Prostate gland (tissue), 2 donors: ENCODE results near the gene TTBK1.

Source experiments
- CTCF ChIP-seq, 4 experiments: fragments of 200-600 bp in 2 of 4; fragments of 450-650 bp in 2 of 4; sonication (generic) in 2 of 4; IDR thresholded peaks; 1 replicate in 3 of 4; 2 replicates in 1 of 4; pipeline ENCODE4 v1.5.1; 2016 to 2019; ENCODE audit warnings: antibody characterized with exemption in 4 of 4, mild to moderate bottlenecking in 2 of 4, moderate library complexity in 2 of 4
- POLR2A ChIP-seq: fragments of 450-650 bp; IDR thresholded peaks from one replicate; pipeline ENCODE4 v1.6.1; 2016; ENCODE audit warnings: antibody characterized with exemption, mild to moderate bottlenecking
- POLR2AphosphoS5 ChIP-seq: sonication (generic); formaldehyde crosslinking; IDR thresholded peaks from one replicate; pipeline ENCODE4 v1.6.1; 2017; ENCODE audit warnings: antibody characterized with exemption

GRCh38 chr6:43290905-43291355 is 47.6 kb downstream of the TTBK1 start:
- no peak for TF ChIP-seq CTCF (IDR thresholded peaks at IDR 0.05)
- no peak for TF ChIP-seq POLR2A
- no peak for TF ChIP-seq POLR2AphosphoS5
